HepG2 (cell line): ENCODE results near the gene ZNF500. TPM values are rescaled to one million over a fixed set of nuclear protein-coding genes. Genes with fewer than 3 reads are reported as not detected.

Source experiments
- ATAC-seq: fragments of 200-7000 bp; cut with Tn5 transposase; 3 replicates; pipeline ENCODE4 v1.9.1; 2020; ENCODE audit warnings: mild to moderate bottlenecking, moderate library complexity
- BruUV-seq: library from RNA; stranded (reverse); fragments of 400-500 nt; replicated peaks from 2 replicates; lab custom pipeline; 2021; lab: Mats Ljungman, UMichigan
- CTCF ChIA-PET: fragments of 300-600 bp; formaldehyde crosslinking; extraction: SDS; loops from one replicate; lab custom pipeline; 2021; ENCODE audit warnings: low total read pairs, inconsistent platforms, low intra/inter-chr PET ratio; lab: Yijun Ruan, JAX
- POLR2A ChIA-PET: fragments of 350-600 bp; sonication (Branson Sonifier 250); formaldehyde crosslinking; loops from one replicate; lab custom pipeline; 2020; ENCODE audit warnings: antibody characterized with exemption, inconsistent platforms; lab: Yijun Ruan, JAX
- DNase-seq: peaks from one replicate; pipeline ENCODE4 v3.0.0-alpha.2; 2015; ENCODE audit warnings: low spot score
- FAIRE-seq: peaks from 3 replicates; lab custom pipeline; 2011; peaks lifted over from hg19 to GRCh38; lab: Jason Lieb, UNC
- H2AFZ ChIP-seq: one replicate; pipeline ENCODE4 v1.6.1; 2011; ENCODE audit warnings: low read length, inconsistent platforms
- H3K27ac ChIP-seq: fragments of 300-600 bp; 3 replicates; pipeline ENCODE4 v1.8.0; 2011; ENCODE audit warnings: mixed run types, mild to moderate bottlenecking, mixed read lengths, low read length, inconsistent platforms; ENCODE audit not compliant: insufficient read depth; ENCODE audit errors: extremely low read length
- H3K27me3 ChIP-seq, 2 experiments: fragments of 200-600 bp in 1 of 2; 2 replicates in 1 of 2; 3 replicates in 1 of 2; pipeline versions ENCODE4 v1.6.0 to v1.8.0; 2011; ENCODE audit warnings: low read length in 2 of 2, mild to moderate bottlenecking in 2 of 2, moderate library complexity in 2 of 2, inconsistent platforms in 1 of 2; ENCODE audit not compliant: insufficient read depth in 2 of 2, control insufficient read depth in 1 of 2
- H3K36me3 ChIP-seq, 2 experiments: fragments of 200-600 bp in 1 of 2; replicated peaks in 1 of 2; 2 replicates in 1 of 2; 3 replicates in 1 of 2; pipeline versions ENCODE4 v1.5.1 to v1.8.0; 2011; ENCODE audit warnings: low read length in 2 of 2, inconsistent platforms in 1 of 2; ENCODE audit not compliant: insufficient read depth in 2 of 2, control insufficient read depth in 1 of 2
- H3K4me1 ChIP-seq: 2 replicates; pipeline ENCODE4 v1.5.1; 2012; ENCODE audit warnings: low read length, inconsistent platforms; ENCODE audit not compliant: insufficient read depth
- H3K4me2 ChIP-seq: 2 replicates; pipeline ENCODE4 v1.6.0; 2011; ENCODE audit warnings: low read depth, low read length, inconsistent platforms
- H3K4me3 ChIP-seq, 3 experiments: fragments of 200-600 bp in 1 of 3; sonication (generic), shearing (Covaris generic) in 1 of 3; replicated peaks in 1 of 3; 2 replicates each; pipeline ENCODE4 v1.5.1; 2011 to 2016; ENCODE audit warnings: low read length in 3 of 3, inconsistent platforms in 2 of 3, low read depth in 2 of 3, mild to moderate bottlenecking in 2 of 3, control low read depth in 1 of 3, mixed read lengths in 1 of 3; ENCODE audit not compliant: insufficient read depth in 1 of 3
- H3K79me2 ChIP-seq: one replicate; pipeline ENCODE4 v1.6.1; 2011; ENCODE audit warnings: low read length, inconsistent platforms; ENCODE audit not compliant: insufficient read depth
- H3K9ac ChIP-seq: 2 replicates; pipeline ENCODE4 v1.6.0; 2011; ENCODE audit warnings: mild to moderate bottlenecking, low read depth, low read length, inconsistent platforms; ENCODE audit not compliant: insufficient read depth
- H3K9me3 ChIP-seq: 2 replicates; pipeline ENCODE4 v1.5.1; 2012; ENCODE audit warnings: mild to moderate bottlenecking, low read length
- H4K20me1 ChIP-seq: 2 replicates; pipeline ENCODE4 v1.6.0; 2011; ENCODE audit warnings: inconsistent platforms, mild to moderate bottlenecking, low read length, moderate library complexity; ENCODE audit not compliant: insufficient read depth
- HNRNPH1 ChIP-seq: fragments of 200-400 bp; formaldehyde crosslinking; optimal IDR thresholded peaks from 2 replicates; pipeline ENCODE3; 2017; ENCODE audit warnings: mild to moderate bottlenecking, low read depth, low read length
- PATZ1 ChIP-seq: sonication (generic); formaldehyde crosslinking; IDR thresholded peaks from 2 replicates; pipeline ENCODE4 v1.4.0; 2020; ENCODE audit warnings: missing genetic modification reagents
- ZMYM3 ChIP-seq: sonication (generic); formaldehyde crosslinking; IDR thresholded peaks from 2 replicates; pipeline ENCODE4 v1.5.1; 2020; ENCODE audit warnings: mild to moderate bottlenecking, missing genetic modification reagents
- ZNF138 ChIP-seq: sonication (generic); formaldehyde crosslinking; IDR thresholded peaks from 2 replicates; pipeline ENCODE4 v1.5.0; 2020; ENCODE audit warnings: mild to moderate bottlenecking, low read depth, missing genetic modification reagents
- ZNF354B ChIP-seq: sonication (generic); formaldehyde crosslinking; IDR thresholded peaks from 2 replicates; pipeline ENCODE4 v1.8.0; 2022; ENCODE audit warnings: mild to moderate bottlenecking, missing genetic modification reagents
- ZNF543 ChIP-seq: sonication (generic); formaldehyde crosslinking; IDR thresholded peaks from 2 replicates; pipeline ENCODE4 v1.4.0; 2020; ENCODE audit warnings: mild to moderate bottlenecking, missing genetic modification reagents
- ZNF629 ChIP-seq: sonication (generic); formaldehyde crosslinking; conservative IDR thresholded peaks from 2 replicates; pipeline ENCODE4 v1.5.0; 2020; ENCODE audit warnings: missing genetic modification reagents
- ZNF644 ChIP-seq: IDR thresholded peaks from 2 replicates; pipeline ENCODE4 v1.6.1; 2016; ENCODE audit warnings: low read depth
- ZNF777 ChIP-seq: sonication (generic); formaldehyde crosslinking; IDR thresholded peaks from 2 replicates; pipeline ENCODE4 v1.4.0; 2020; ENCODE audit warnings: missing genetic modification reagents
- WGBS: methylation state at CpG from one replicate; pipeline ENCODE4 v1.1.6; 2017; ENCODE audit warnings: low lambda C conversion rate; 5-methylcytosine and 5-hydroxymethylcytosine counted together
- in situ Hi-C: cut with HindIII; loops from 2 replicates; pipeline ENCODE4 v1.10.0; 2017; ENCODE audit warnings: low pct_unique_long_range_greater_than_20kb; ENCODE audit not compliant: extremely low pct_ligation_motif_present
- intact Hi-C: fragments of 100-400 bp; cut with micrococcal nuclease; formaldehyde crosslinking; loops from one replicate; pipeline ENCODE4 v1.10.0; 2022; ENCODE audit not compliant: unreplicated experiment
- polyA plus RNA-seq, 8 experiments: library from polyadenylated mRNA; depleted of rRNA in 3 of 8; stranded (reverse) in 7 of 8; unstranded in 1 of 8; fragments of >200 nt; fragmentation: Illumina TruSeq in 4 of 8; extraction: Trizol in 4 of 8; gene quantifications; 2 replicates each; pipeline versions ENCODE4 v1.2.1 to v1.2.3, GENCODE V29; 2011 to 2016; ENCODE audit warnings: low read depth in 4 of 8, missing spikeins in 1 of 8, mixed read lengths in 1 of 8; ENCODE audit not compliant: insufficient read depth in 1 of 8
- total RNA-seq, 5 experiments: library from RNA; depleted of rRNA; stranded (reverse); fragments of >200 nt; fragmentation: Illumina TruSeq; extraction: Trizol; gene quantifications; 2 replicates each; pipeline ENCODE4 v1.2.3, GENCODE V29; 2016; ENCODE audit warnings: low read depth in 1 of 5
- TF ChIP-seq, protein P1 (sequence below): sonication (generic); formaldehyde crosslinking; IDR thresholded peaks from 2 replicates; pipeline ENCODE4 v1.4.0; 2020; ENCODE audit warnings: missing genetic modification reagents, borderline replicate concordance
- TF ChIP-seq, protein P2 (sequence below): sonication (generic); formaldehyde crosslinking; IDR thresholded peaks from 2 replicates; pipeline ENCODE4 v1.5.1; 2020; ENCODE audit warnings: mild to moderate bottlenecking, missing genetic modification reagents, moderate library complexity

Gene ZNF500
- total and polyA plus RNA-seq, 2 of the 13 experiments (the other 11 are each of a cell fraction or from before 2014, with no cell fraction given) = 6.1 to 12.2 TPM

DNA sequence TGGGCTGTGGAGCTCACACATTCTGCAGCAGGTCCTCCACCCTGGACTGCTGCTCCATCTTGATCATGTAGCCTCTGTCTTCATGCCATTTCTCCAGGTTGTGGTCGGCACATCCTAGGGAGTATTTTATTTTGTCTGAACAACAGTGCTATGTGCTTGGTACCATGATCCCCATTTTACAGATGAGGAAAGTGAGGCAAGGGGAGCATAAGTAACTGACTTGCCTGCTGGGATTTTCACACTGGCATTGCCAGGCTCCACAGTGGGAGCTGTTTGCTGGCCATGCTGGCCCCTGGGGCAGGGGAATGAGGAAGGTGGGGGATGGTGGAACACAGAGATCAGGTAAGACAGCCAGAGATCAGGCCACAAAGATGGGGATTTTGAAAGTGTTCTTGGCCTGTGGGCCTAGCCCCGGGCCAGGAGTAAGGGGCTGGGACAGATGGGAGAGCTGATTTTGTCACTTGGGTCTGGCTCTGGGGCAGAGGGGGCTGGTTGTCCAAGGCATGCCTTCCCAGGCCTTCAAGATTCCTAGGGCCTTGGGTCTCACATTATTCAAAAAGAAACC, 9.3 kb upstream of the ZNF500 start:
- intact Hi-C loops = no loop called here
- no peaks in the 10 kb centered on the region for H4K20me1 ChIP-seq
- H2AFZ ChIP-seq = no peak overlapping the region
- 49% methylated on average over 2 of the region's 2 CpGs for WGBS
- H3K4me3 ChIP-seq = no peak overlapping the region
- in situ Hi-C loops = no loop called here
- no peaks in the 10 kb centered on the region for H3K36me3 ChIP-seq
- H3K79me2 ChIP-seq = no peaks in the 10 kb centered on the region
- no peak overlapping the region for H3K9ac ChIP-seq
- TF ChIP-seq ZNF629 (CRISPR knock-in tag) (peak; percentile 73), ZMYM3 (CRISPR knock-in tag) (0 out of 2 replicates have a peak, but pooled peaks have one; percentile 35), ZNF644 (CRISPR knock-in tag) (no peak)
- no peak overlapping the region for H3K4me2 ChIP-seq
- no peak overlapping the region for H3K27ac ChIP-seq
- POLR2A ChIA-PET = no interaction called here
- CTCF ChIA-PET = no interaction called here
- H3K27me3 ChIP-seq = no peaks in the 10 kb centered on the region; a peak in 1 of 5 replicates
- H3K9me3 ChIP-seq = no peaks in the 10 kb centered on the region
- H3K4me1 ChIP-seq = peaks cover 42% of the 10 kb centered on the region
- BruUV-seq = no TSS peak
- ATAC-seq (no peak), FAIRE-seq (no peak), DNase-seq (no peak)

- no peaks in the 10 kb centered on the region for H3K79me2 ChIP-seq
- H3K27ac ChIP-seq = no peak overlapping the region
- FAIRE-seq = no peak
- no peak overlapping the region for H2AFZ ChIP-seq
- H3K4me2 ChIP-seq = peak overlapping the region; percentile 71
- ChIA-PET POLR2A (no interaction called here), CTCF (no interaction called here)
- intact Hi-C loops (no loop called here), in situ Hi-C loops (no loop called here)
- 6% methylated on average over 2 of the region's 13 CpGs for WGBS
- H3K27me3 ChIP-seq = no peaks in the 10 kb centered on the region; a peak in 1 of 5 replicates
- H3K9ac ChIP-seq = no peak overlapping the region
- H3K4me1 ChIP-seq = peaks cover 31% of the 10 kb centered on the region
- H4K20me1 ChIP-seq = no peaks in the 10 kb centered on the region
- DNase-seq = no peak
- H3K9me3 ChIP-seq = no peaks in the 10 kb centered on the region
- peak overlapping the region; percentile 24 to 65 (median 34); a peak in 3 of 6 replicates for H3K4me3 ChIP-seq
- peak; percentile 80 for ATAC-seq
- H3K36me3 ChIP-seq = no peaks in the 10 kb centered on the region
- no TSS peak for BruUV-seq
- TF ChIP-seq PATZ1 (CRISPR knock-in tag) (peak; percentile 53), ZNF138 (CRISPR knock-in tag) (no peak), ZNF354B (CRISPR knock-in tag) (no peak), ZNF777 (peak; percentile 34; the same call in 1 of the 2 replicates), HNRNPH1 (no peak), ZNF543 (CRISPR knock-in tag) (no peak)
- TF ChIP-seq, protein P1, sequence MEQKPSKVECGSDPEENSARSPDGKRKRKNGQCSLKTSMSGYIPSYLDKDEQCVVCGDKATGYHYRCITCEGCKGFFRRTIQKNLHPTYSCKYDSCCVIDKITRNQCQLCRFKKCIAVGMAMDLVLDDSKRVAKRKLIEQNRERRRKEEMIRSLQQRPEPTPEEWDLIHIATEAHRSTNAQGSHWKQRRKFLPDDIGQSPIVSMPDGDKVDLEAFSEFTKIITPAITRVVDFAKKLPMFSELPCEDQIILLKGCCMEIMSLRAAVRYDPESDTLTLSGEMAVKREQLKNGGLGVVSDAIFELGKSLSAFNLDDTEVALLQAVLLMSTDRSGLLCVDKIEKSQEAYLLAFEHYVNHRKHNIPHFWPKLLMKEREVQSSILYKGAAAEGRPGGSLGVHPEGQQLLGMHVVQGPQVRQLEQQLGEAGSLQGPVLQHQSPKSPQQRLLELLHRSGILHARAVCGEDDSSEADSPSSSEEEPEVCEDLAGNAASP = no peak
- TF ChIP-seq, protein P2, sequence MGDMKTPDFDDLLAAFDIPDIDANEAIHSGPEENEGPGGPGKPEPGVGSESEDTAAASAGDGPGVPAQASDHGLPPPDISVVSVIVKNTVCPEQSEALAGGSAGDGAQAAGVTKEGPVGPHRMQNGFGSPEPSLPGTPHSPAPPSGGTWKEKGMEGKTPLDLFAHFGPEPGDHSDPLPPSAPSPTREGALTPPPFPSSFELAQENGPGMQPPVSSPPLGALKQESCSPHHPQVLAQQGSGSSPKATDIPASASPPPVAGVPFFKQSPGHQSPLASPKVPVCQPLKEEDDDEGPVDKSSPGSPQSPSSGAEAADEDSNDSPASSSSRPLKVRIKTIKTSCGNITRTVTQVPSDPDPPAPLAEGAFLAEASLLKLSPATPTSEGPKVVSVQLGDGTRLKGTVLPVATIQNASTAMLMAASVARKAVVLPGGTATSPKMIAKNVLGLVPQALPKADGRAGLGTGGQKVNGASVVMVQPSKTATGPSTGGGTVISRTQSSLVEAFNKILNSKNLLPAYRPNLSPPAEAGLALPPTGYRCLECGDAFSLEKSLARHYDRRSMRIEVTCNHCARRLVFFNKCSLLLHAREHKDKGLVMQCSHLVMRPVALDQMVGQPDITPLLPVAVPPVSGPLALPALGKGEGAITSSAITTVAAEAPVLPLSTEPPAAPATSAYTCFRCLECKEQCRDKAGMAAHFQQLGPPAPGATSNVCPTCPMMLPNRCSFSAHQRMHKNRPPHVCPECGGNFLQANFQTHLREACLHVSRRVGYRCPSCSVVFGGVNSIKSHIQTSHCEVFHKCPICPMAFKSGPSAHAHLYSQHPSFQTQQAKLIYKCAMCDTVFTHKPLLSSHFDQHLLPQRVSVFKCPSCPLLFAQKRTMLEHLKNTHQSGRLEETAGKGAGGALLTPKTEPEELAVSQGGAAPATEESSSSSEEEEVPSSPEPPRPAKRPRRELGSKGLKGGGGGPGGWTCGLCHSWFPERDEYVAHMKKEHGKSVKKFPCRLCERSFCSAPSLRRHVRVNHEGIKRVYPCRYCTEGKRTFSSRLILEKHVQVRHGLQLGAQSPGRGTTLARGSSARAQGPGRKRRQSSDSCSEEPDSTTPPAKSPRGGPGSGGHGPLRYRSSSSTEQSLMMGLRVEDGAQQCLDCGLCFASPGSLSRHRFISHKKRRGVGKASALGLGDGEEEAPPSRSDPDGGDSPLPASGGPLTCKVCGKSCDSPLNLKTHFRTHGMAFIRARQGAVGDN = peak; percentile 21; the same call in 1 of the 2 replicates
Measured at GRCh38 chr16:4775005-4775404, 8.0 kb upstream of the ZNF500 start.
